MV-4-11 (cell line): ENCODE measurements around the gene KPNA1.

Source experiments
- DNase-seq: peaks from one replicate; lab custom pipeline; 2025; lab: John Stamatoyannopoulos, UW

The KPNA1 gene

GRCh38 chr3:122514123-122515019 is at the start of gene KPNA1:
KPNA1 (minus strand) TSS chr3:122514939; CDS start chr3:122496565, 18,374 bp downstream.
- DNase-seq, result peak; percentile 79

DNA sequence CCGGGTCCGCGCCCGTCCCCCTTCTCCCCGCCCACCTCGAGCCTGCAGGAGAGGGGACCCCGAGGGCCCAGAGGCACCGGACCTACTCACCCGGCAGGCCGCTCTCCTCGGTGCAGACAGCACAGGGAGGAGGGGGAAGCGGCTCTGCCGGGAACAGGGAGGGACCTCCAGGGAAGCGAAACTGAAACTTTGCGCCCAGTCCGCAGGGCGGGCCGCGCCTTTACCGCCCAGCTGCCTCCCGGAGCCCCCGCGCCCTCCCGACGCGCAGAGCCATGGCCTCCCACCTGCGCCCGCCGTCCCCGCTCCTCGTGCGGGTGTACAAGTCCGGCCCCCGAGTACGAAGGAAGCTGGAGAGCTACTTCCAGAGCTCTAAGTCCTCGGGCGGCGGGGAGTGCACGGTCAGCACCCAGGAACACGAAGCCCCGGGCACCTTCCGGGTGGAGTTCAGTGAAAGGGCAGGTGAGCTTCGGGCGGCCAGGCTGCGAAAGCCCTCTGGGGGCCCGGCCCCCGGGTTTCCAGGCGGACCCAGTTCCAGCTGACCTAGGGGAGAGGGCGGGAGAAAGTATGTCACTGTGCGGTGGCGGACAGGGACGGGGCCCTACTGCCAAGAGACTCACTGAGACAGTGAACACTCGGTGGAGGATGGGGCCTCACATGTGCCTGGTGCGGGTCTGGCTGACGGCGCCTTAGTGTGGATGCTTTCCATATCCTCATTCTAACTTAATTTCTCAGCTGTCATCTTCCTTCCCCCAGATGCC is 49.6 kb upstream of the KPNA1 start, which contains the start of the genes DTX3L and PARP9:
Gene DTX3L, plus strand, starts transcription at position 184 of the 758 bp plus-strand sequence. Its CDS starts 89 bp downstream, at position 273.
Gene PARP9, minus strand, starts transcription at position 146 of the 758 bp plus-strand sequence. CDS start 4,680 bp downstream, outside the sequence.
- peak; percentile 72 for DNase-seq

GRCh38 chr3:122563717-122564025 is 48.9 kb upstream of the KPNA1 start:
- no peak for DNase-seq

GRCh38 chr3:122562923-122563716 is 48.4 kb upstream of the KPNA1 start:
- DNase-seq, result no peak

GRCh38 chr3:122560680-122561079 is 45.9 kb upstream of the KPNA1 start:
- DNase-seq, result peak; percentile 56

DNA sequence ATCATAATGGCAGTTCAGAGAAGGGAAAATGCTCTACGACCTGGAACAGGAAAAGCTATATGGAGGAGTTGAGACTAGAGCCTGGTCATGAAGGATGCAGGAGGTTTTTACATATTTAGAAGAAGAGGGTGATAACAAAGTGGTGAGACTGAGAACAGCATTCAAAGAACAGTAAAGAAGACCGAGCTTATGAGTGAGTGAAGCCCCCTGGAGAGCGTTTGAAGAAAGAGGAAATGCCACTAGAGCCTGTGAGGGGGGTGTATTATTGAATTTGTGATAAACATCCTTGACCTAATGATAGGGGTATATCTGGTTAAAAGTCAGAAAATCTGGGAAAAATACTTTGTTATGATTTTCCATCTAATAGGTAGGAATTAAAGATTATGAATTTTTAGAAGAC is 45.2 kb upstream of the KPNA1 start:
- no peak for DNase-seq

DNA sequence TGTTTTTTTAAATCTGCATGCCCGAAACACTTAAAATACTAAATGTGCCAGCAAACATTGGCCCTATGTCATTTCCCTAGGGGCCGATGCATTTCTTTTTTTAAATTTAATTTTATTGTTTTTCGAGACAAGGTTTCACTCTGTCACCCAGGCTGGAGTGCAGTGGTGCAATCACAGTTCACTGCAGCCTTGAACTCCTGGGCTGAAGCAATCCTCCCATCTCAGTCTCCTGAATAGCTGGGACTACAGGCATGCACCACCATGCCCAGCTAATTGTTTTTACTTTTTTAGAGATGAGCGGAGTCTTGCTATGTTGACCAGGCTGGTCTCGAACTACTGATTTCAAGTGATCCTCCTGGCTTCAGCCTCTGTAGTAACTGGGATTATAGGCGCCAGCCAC is 43.9 kb upstream of the KPNA1 start:
- no peak for DNase-seq

GRCh38 chr3:122557356-122557755 is 42.6 kb upstream of the KPNA1 start:
- no peak for DNase-seq

DNA sequence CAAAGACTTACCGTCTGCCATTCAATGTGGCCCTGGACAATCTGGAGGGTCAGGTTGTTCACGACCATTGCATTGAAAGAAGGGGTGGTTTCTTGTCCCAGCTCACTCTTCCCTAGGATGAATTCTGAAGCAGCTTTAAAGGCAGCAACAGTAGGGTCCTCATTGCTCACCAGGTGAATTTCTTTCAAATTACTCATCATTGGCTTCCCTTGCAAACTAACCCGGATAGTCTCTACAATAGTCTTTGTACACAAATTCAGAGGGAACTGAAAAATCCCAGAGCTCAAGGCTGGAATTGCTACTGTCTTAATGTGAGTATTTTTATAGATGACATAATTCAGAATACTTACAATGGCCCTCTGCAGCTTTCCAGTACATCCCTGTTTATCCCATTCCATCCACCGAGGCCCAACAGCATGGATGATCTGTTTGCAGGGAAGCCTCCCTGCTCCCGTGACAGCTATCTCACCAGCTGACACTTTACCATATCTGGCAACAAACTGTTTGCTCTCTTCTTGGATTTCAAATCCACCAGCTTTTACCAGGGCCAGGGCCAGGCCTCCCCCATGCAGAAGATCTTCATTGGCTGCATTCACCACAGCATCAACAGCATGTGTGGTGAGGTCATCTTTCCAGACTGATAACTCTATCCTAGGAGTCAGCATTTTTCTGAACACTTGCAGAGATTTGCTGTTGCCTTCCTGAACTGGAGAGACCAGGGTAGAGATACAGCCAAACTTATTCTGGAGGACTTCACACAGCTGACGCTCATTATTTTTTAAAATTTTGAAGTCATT is 40.7 kb upstream of the KPNA1 start:
- DNase-seq, result no peak

DNA sequence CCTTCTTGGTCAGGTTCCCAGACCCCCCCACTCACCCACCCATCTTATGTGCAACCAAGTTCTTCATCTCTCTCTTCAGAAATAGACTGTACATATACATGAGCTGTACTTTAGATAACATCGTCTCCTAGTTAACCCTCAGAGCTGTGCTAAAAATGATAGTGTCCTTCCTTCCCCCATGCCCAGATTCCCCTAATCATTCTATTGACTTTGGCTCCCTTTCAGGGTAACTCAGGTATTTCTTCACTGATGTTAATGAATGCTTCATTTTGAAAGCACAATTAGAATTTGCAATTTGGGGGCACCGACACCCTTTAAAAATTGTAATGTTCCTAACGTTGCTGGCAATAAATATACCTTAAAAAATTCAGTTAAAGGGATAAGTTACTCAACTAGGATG is 38.4 kb upstream of the KPNA1 start:
- no peak for DNase-seq

GRCh38 chr3:122548619-122549018 is 33.9 kb upstream of the KPNA1 start:
- DNase-seq, result no peak

GRCh38 chr3:122548076-122548475 is 33.3 kb upstream of the KPNA1 start:
- DNase-seq, result no peak

DNA sequence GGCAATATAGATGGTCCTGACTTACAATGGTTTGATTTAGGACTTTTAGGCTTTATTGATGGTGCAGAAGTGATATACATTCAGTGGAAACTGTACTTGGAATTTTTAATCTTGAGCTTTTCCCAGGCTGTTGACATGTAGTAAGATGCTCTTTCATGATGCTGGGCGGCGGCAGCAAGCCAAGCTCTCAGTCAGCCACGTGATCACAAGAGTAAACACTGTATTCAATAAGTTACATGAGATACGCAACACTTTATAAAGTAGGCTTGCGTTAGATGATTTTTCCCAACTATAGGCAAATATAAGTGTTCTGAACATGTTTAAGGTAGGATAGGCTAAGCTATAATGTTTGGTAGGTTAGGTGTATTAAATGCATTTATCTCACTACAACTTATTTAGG is 31.4 kb upstream of the KPNA1 start:
- no peak for DNase-seq

GRCh38 chr3:122538956-122539490 is 24.3 kb upstream of the KPNA1 start:
- peak; percentile 55 for DNase-seq

GRCh38 chr3:122536632-122537001 is 21.9 kb upstream of the KPNA1 start:
- no peak for DNase-seq

DNA sequence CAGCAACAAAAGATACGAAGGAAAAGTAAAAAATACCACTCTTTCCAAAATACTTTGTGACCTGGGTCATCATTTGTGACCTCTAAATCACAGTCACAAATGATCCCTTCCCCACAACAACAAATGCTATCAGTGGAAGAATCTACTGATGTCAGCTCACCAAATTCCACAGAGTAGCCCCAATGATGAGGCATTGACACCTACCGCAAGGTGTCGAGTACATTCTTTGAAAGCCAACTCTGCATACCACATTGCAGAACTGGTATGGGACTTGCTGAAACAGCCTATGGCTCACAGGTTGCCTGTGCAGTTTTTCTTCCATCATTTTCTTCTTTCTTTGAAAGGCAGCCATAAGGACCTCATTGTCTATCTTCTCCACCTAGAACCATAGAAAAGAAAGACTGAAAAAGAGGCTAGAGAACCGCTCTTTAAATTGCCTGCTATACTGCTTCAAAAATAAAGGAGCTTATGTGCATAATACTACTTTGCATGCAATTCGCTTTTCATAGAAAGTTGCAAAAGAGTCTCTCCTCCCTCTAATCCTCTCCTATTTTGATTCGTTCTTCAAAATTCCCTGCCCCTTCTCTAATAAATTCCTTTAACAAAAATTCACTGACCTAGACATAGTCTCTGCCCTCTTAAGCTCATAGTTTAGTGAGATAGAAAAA is 21.4 kb upstream of the KPNA1 start:
- no peak for DNase-seq

DNA sequence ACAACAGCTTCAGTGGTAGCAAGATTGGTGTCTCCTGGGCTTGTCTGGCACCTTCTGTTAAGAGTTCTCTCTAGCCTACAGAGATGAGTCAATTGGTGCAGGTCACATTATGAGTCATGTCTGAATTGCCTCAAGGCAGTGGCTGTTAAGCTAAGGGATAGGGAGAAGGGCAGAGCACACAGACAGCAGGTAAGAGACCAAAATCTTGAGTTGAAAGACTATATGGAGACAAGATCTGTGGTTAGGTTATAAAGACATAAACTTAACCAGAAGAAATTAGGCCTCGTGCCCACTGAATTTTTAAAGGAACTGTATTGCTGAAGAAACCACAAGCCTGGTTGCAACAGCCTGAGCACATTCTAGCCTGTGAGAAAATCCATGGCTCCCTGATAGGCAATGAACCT is 19.2 kb upstream of the KPNA1 start:
- peak; percentile 78 for DNase-seq

- DNase-seq, result no peak
Measured at GRCh38 chr3:122533480-122533879, 18.7 kb upstream of the KPNA1 start.

GRCh38 chr3:122530164-122530563 is 15.4 kb upstream of the KPNA1 start:
- no peak for DNase-seq

DNA sequence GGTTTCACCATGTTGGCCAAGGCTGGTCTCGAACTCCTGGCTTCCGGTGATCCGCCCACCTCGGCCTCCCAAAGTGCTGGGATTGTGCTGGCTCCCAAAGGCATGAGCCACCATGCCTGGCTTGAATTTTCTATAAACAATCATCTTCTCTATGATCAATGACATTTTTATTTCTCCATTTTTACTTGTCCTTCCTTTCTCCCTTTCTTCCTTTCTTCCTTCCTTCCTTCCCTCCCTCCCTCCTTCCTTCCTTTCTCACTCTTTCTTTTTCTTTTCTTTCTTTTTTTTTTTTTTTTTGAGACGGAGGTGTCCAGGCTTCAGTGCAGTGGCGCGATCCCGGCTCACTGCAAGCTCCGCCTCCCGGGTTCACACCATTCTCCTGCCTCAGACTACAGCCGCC is 8.6 kb upstream of the KPNA1 start:
- no peak for DNase-seq

- no peak for DNase-seq
Measured at GRCh38 chr3:122520861-122521260, 6.1 kb upstream of the KPNA1 start.
